ENCODE measurements around the gene FYN. TPM values are rescaled to one million over a fixed set of nuclear protein-coding genes. Genes with fewer than 3 reads are reported as not detected.
A peak's percentile ranks its signal among the peaks of the same experiment; 100 is the strongest.

The FYN gene
- total and polyA plus RNA-seq, 10 of the 15 experiments (the other 5 are each of a cell fraction or from before 2014, with no cell fraction given): 51.4 to 247 (median 138) TPM

DNA sequence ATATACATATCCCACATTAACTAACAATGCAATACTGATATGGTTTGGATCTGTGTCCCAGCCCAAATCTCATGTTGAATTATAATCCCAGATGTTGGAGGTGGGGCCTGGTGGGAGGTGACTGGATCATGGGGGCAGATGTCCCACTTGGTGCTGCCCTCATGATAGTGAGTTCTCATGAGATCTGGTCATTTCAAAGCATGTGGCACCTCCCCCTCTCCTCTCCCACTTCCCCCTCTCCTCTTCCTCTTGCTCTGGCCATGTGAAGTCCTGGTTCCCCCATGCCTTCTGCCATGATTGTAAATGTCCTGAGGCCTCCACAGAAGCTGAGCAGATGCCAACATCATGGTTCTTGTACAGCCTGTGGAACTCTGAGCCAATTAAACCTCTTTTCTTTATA lies 71.2 kb downstream of the FYN start:
- ChIA-PET CTCF (interaction anchor here (0.7 kb wide), 1 partner anchor 51 kb away, joined by 3 read pairs; no protein-coding TSS in a partner anchor), POLR2A (interaction anchor here (0.7 to 1.9 kb wide), 2 partner anchors 31 to 195 kb away, joined by 3 to 6 read pairs; no protein-coding TSS in a partner anchor), RAD21 (ENCODE audit: unreplicated experiment) (no interaction called here), SMC1A (ENCODE audit: uncharacterized antibody, unreplicated experiment) (interaction anchor here (1.4 to 5.1 kb wide), 4 partner anchors 25 to 198 kb away, joined by 4 to 91 read pairs (median 16); no protein-coding TSS in a partner anchor)
- in situ Hi-C loops (cut with MboI) (no loop called here), intact Hi-C loops (cut with micrococcal nuclease; ENCODE audit: unreplicated experiment) (no loop called here)
- Histone ChIP-seq H2AFZ (ENCODE audit: control insufficient read depth, low read depth, low read length) (no peak overlapping the region), H3K9me3 (replicated peaks; ENCODE audit: control insufficient read depth, insufficient read depth, low read length) (no peaks in the 10 kb centered on the region), H3K4me2 (ENCODE audit: control insufficient read depth, insufficient read depth) (no peak overlapping the region; the same call in 1 of the 2 replicates), H3K27me3 (replicated peaks in 1 of 2; ENCODE audit: control insufficient read depth in 2 of 2, insufficient read depth in 2 of 2, low read length in 1 of 2) (no peaks in the 10 kb centered on the region), H4K20me1 (ENCODE audit: control insufficient read depth, insufficient read depth) (no peaks in the 10 kb centered on the region), H3K4me1 (ENCODE audit: control insufficient read depth, insufficient read depth, low read length) (peaks cover 55% of the 10 kb centered on the region), H3K9ac (ENCODE audit: control insufficient read depth, insufficient read depth, low read length) (no peak overlapping the region), H3K4me3 (no peak overlapping the region), H3K36me3 (ENCODE audit: control insufficient read depth in 2 of 2, insufficient read depth in 2 of 2, low read length in 1 of 2) (peaks cover 0 to 6% of the 10 kb centered on the region in 2 experiments; a peak in 1 of 4 replicates), H3K79me2 (ENCODE audit: control insufficient read depth, insufficient read depth, low read length) (peaks cover 39% of the 10 kb centered on the region), H3K27ac (ENCODE audit: control insufficient read depth, insufficient read depth) (no peak overlapping the region)
- FAIRE-seq (no peak), ATAC-seq (no peak), DNase-seq (ENCODE audit: low read depth, low spot score) (no peak)
- TF ChIP-seq BRCA1 (IDR thresholded peaks at IDR 0.05; ENCODE audit: low read depth, low read length): no peak
- peak; percentile 37; the same call in 1 of the 2 replicates for TF ChIP-seq SPI1 (IDR thresholded peaks at IDR 0.05; ENCODE audit: borderline replicate concordance, insufficient read depth, low read depth, low read length)
- no TSS peak for BruUV-seq (replicated peaks)

DNA sequence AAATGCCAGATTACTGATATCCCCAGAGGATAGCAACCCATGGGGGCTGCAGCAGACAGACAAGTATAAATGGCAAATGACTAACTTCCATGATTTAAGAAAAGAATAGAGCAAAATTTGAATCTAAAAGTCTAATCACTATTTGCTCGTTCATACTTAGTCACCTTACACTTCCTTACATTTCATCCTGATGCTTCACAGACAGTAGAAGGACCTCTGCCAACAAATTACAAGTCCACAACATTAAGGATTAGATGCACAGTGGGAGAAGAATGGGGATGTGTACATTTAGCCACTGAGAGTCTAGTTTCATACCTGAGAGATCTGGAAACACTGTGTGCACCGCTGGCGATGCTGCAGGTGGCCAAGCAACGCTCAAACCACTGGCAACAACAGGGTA lies 72.4 kb downstream of the FYN start:
- FAIRE-seq: no peak

More for the DNA sequence above, 72.4 kb downstream of the FYN start:
- 48% methylated on average over 4 of the region's 4 CpGs for WGBS (ENCODE audit: insufficient coverage, insufficient replicate concordance, low lambda C conversion rate, missing lambda C conversion rate)
- POLR2A ChIA-PET: interaction anchor here (0.6 to 1.2 kb wide), 3 partner anchors 11 to 38 kb away, joined by 3 to 4 read pairs (median 3); no protein-coding TSS in a partner anchor
- in situ Hi-C loops (cut with MboI): no loop called here
- H3K4me2 ChIP-seq (ENCODE audit: control insufficient read depth, insufficient read depth): no peak overlapping the region
- DNase-seq (ENCODE audit: low read depth, low spot score) (no peak), ATAC-seq (no peak)
- CTCF ChIA-PET: interaction anchor here (0.7 to 2.1 kb wide), 6 partner anchors 10 to 90 kb away, joined by 3 to 9 read pairs (median 4); no protein-coding TSS in a partner anchor
- no peak overlapping the region for H2AFZ ChIP-seq (ENCODE audit: control insufficient read depth, low read depth, low read length)
- H3K4me1 ChIP-seq (ENCODE audit: control insufficient read depth, insufficient read depth, low read length): peaks cover 50% of the 10 kb centered on the region
- no peak for TF ChIP-seq MEF2A (IDR thresholded peaks at IDR 0.05; ENCODE audit: insufficient read depth, low read depth, low read length)
- intact Hi-C loops (cut with micrococcal nuclease; ENCODE audit: unreplicated experiment): no loop called here
- RAD21 ChIA-PET (ENCODE audit: unreplicated experiment): interaction anchor here (0.9 to 1.3 kb wide), 3 partner anchors 24 to 49 kb away, joined by 3 read pairs; no protein-coding TSS in a partner anchor
- no peak overlapping the region for H3K9ac ChIP-seq (ENCODE audit: control insufficient read depth, insufficient read depth, low read length)
- H3K9me3 ChIP-seq (replicated peaks; ENCODE audit: control insufficient read depth, insufficient read depth, low read length): no peaks in the 10 kb centered on the region
- SMC1A ChIA-PET (ENCODE audit: uncharacterized antibody, unreplicated experiment): interaction anchor here (0.8 to 3.1 kb wide), 9 partner anchors 18 to 191 kb away, joined by 3 to 15 read pairs (median 4); no protein-coding TSS in a partner anchor
- H3K4me3 ChIP-seq: no peak overlapping the region
- H3K79me2 ChIP-seq (ENCODE audit: control insufficient read depth, insufficient read depth, low read length): peaks cover 44% of the 10 kb centered on the region
- no TSS peak for BruUV-seq (replicated peaks)
- H3K36me3 ChIP-seq (ENCODE audit: control insufficient read depth in 2 of 2, insufficient read depth in 2 of 2, low read length in 1 of 2): peaks cover 0 to 6% of the 10 kb centered on the region in 2 experiments; a peak in 1 of 4 replicates
- no peaks in the 10 kb centered on the region for H3K27me3 ChIP-seq (replicated peaks in 1 of 2; ENCODE audit: control insufficient read depth in 2 of 2, insufficient read depth in 2 of 2, low read length in 1 of 2)
- no peak overlapping the region for H3K27ac ChIP-seq (ENCODE audit: control insufficient read depth, insufficient read depth)
- no peaks in the 10 kb centered on the region for H4K20me1 ChIP-seq (ENCODE audit: control insufficient read depth, insufficient read depth)
